ENCODE data around the gene FAM177B. TPM values are rescaled to one million over a fixed set of nuclear protein-coding genes. Genes with fewer than 3 reads are reported as not detected.
A peak's percentile ranks its signal among the peaks of the same experiment; 100 is the strongest.

The FAM177B gene
- total and polyA plus RNA-seq, 5 donors, result 0.14 to 0.28 TPM; not detected in 3

DNA sequence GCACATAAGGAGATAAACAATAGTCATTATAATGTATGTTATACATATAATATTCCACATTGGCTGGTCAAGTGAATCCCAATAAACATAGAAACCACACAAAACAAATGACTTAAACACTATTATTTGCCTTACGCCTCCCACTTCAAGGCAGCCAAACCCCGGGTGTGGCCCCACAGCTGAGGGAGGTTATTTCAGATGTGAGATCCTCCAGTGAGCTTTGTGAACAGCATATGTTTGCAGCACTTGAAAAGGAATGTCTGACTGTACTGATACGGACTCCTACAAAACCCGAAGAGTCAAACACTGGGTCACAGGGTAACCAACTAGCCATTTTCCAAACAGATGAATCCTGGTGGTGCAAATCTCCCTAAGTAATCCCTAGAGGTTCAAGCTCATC lies 50.7 kb downstream of the FAM177B start:
- no peak overlapping the region for H3K4me3 ChIP-seq (ENCODE audit: low read length)
- H3K9me3 ChIP-seq (ENCODE audit: control insufficient read depth, low read length), result no peaks in the 10 kb centered on the region
- H3K27me3 ChIP-seq (ENCODE audit: control insufficient read depth, insufficient read depth), result no peaks in the 10 kb centered on the region
- no peak for DNase-seq
- intact Hi-C loops (cut with DNase I), result loop anchor here in 1 of 4 donors (5.0 kb wide), 1 partner anchor 305 kb away; no protein-coding TSS in a partner anchor
- no peak overlapping the region for H3K27ac ChIP-seq (ENCODE audit: low read length)
- ATAC-seq, result no peak
- H3K4me1 ChIP-seq (ENCODE audit: control insufficient read depth, insufficient read depth, low read length), result no peaks in the 10 kb centered on the region
- WGBS, result 60% methylated on average over 4 of the region's 4 CpGs

DNA sequence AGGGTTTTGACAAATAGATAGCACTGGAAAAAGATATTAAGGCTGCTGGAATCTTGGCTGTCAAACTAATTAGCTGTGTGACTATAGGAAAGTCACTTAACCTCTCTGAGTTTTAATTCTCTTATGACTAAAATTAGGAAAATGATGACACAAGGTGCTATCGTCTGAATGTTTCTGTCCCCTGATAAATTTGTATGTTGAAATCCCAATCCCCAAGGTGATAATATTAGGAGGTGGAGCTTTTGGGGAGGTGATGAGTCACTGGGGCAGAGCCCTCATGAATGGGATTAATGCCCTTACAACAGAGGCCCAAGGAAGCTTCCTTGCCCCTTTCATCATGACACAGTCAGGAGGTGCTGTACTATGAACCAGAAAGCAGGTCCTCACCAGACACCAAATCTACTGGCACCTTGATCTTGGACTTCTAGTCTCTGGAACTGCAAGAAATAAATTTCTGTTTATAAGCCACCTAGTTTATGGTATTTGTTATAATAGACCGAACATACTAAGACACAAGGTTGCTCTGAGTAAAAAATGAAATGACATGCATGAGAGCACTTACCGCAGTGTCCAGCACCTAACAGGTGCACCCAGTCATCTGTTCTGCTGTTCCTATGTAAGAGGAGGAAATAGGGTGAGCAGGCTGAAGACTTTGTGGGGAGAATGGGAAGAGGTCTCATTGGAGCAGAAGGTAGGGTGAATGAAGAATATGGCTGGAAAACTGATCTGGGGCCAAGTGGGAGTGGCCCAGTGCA lies 51.6 kb downstream of the FAM177B start:
- no peak for ATAC-seq
- WGBS, result 87% methylated on average over 3 of the region's 3 CpGs
- H3K9me3 ChIP-seq (ENCODE audit: control insufficient read depth, low read length), result no peaks in the 10 kb centered on the region
- DNase-seq, result no peak
- no peak overlapping the region for H3K27ac ChIP-seq (ENCODE audit: low read length)
- no peak overlapping the region for H3K4me3 ChIP-seq (ENCODE audit: low read length)
- no peaks in the 10 kb centered on the region for H3K27me3 ChIP-seq (ENCODE audit: control insufficient read depth, insufficient read depth)
- intact Hi-C loops (cut with DNase I), result loop anchor here in 1 of 4 donors (5.0 kb wide), 1 partner anchor 304 kb away; no protein-coding TSS in a partner anchor
- H3K4me1 ChIP-seq (ENCODE audit: control insufficient read depth, insufficient read depth, low read length), result no peaks in the 10 kb centered on the region

DNA sequence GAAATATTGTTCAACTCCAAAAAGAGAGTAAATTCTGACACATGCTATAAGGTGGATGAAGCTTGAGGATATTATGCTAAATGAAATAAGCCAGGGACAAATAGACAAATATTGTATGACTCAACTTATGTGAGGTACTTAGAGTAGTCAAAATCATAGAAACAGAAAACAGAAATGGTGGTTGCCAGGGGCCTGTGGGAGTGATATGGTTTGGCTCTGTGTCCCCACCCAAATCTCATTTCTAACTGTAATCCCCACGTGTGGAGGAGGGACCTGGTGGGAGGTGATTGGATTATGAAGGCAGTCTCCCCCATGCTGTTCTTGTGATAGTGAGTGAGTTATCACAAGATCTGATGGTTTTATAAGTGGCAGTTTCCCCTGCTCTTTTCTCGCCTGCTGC lies 53.1 kb downstream of the FAM177B start:
- Histone ChIP-seq H3K4me1 (ENCODE audit: control insufficient read depth, insufficient read depth, low read length) (no peaks in the 10 kb centered on the region), H3K9me3 (ENCODE audit: control insufficient read depth, low read length) (no peaks in the 10 kb centered on the region), H3K4me3 (ENCODE audit: low read length) (no peak overlapping the region), H3K27ac (ENCODE audit: low read length) (no peak overlapping the region), H3K27me3 (ENCODE audit: control insufficient read depth, insufficient read depth) (no peaks in the 10 kb centered on the region)
- intact Hi-C loops (cut with DNase I), result loop anchor here (5.0 kb wide), 1 partner anchor 292 kb away; no protein-coding TSS in a partner anchor
- 84% methylated on average over 2 of the region's 2 CpGs for WGBS
- ATAC-seq, result no peak
- no peak for DNase-seq

DNA sequence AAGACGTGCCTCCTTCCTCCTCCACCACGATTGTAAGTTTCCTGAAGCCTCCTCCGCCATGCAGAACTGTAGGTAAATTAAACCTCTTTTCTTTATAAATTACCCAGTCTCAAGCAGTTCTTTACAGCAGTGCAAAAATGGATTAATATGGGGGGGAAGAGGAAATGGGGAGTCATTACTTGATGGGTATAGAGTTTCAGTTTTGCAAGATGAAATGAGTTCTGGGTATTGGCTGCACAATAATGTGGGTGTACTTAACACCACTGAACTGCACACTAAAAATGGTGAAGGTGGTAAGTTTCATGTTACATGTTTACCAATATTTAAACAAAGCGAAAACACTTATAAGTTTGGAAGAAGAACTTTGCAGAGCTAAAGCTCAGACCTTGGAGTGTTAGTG lies 53.5 kb downstream of the FAM177B start:
- 85% methylated on average over 4 of the region's 4 CpGs for WGBS
- Histone ChIP-seq H3K27ac (ENCODE audit: low read length) (no peak overlapping the region), H3K9me3 (ENCODE audit: control insufficient read depth, low read length) (no peaks in the 10 kb centered on the region), H3K27me3 (ENCODE audit: control insufficient read depth, insufficient read depth) (no peaks in the 10 kb centered on the region), H3K4me3 (ENCODE audit: low read length) (no peak overlapping the region), H3K4me1 (ENCODE audit: control insufficient read depth, insufficient read depth, low read length) (no peaks in the 10 kb centered on the region)
- DNase-seq (no peak), ATAC-seq (no peak)
- intact Hi-C loops (cut with DNase I), result loop anchor here (5.0 kb wide), 1 partner anchor 292 kb away; no protein-coding TSS in a partner anchor

DNA sequence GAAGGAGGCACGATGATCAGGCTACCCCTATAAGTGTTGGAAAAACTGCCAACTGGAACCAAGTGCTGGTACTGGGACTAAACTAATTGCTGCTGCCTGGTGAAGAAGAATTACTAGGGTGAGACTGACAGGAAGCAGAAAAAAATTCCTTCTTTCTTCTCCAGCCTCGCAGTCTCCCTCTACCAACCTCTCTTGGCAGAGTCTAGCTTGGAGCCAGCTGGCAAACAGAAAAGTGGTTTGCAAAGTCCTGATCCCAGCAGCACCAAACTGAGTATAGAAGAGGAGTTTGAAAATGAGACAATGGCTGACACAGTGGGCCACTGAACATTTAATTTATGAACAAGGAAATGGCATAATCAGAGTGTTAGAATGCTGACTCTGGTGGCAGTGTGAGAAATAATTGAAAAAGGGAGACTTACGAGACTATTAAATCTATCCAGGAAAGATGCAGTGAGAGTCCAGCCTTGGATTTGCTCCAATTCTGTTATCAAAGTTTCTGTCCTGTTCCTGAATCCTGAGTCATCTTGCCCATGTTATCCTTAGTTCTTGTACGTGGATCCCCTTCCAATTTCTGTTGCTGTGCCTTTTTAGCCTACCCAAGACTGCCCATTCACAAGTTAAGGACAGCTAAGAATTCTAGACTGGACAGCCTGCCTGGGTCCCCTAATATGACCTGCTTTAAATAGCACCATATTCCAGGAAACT lies 54.2 kb downstream of the FAM177B start:
- ATAC-seq (peak in 1 of 2 donors; percentile 41), DNase-seq (no peak)
- WGBS, result 32% methylated on average over 4 of the region's 4 CpGs
- no peaks in the 10 kb centered on the region for H3K9me3 ChIP-seq (ENCODE audit: control insufficient read depth, low read length)
- no peak overlapping the region for H3K27ac ChIP-seq (ENCODE audit: low read length)
- H3K4me3 ChIP-seq (ENCODE audit: low read length), result no peak overlapping the region
- no peaks in the 10 kb centered on the region for H3K27me3 ChIP-seq (ENCODE audit: control insufficient read depth, insufficient read depth)
- H3K4me1 ChIP-seq (ENCODE audit: control insufficient read depth, insufficient read depth, low read length), result no peaks in the 10 kb centered on the region
- intact Hi-C loops (cut with DNase I), result loop anchor here (5.0 kb wide), 1 partner anchor 291 kb away; no protein-coding TSS in a partner anchor

DNA sequence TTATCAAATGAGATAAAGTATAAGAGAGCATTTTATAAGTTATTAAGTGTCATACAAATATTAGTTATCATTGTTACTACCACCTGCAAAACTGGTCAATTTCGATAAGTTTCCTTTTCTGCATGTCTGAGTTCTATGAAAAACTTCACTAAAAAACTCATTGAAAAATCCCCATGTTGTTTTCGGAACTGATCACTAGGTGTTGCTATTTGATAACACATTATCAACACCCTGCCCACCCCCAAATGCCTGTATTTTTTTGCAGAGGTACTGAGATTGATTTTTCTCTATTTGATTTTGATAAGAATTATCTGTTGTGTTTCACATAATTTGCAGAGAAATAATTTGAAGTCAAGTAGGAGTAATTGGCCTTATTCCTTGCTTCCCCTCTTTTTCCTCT lies 55.7 kb downstream of the FAM177B start:
- ATAC-seq (no peak), DNase-seq (no peak)
- no peaks in the 10 kb centered on the region for H3K9me3 ChIP-seq (ENCODE audit: control insufficient read depth, low read length)
- intact Hi-C loops (cut with DNase I), result loop anchor here (5.0 kb wide), 1 partner anchor 290 kb away; no protein-coding TSS in a partner anchor
- no peaks in the 10 kb centered on the region for H3K4me1 ChIP-seq (ENCODE audit: control insufficient read depth, insufficient read depth, low read length)
- H3K4me3 ChIP-seq (ENCODE audit: low read length), result no peak overlapping the region
- no peaks in the 10 kb centered on the region for H3K27me3 ChIP-seq (ENCODE audit: control insufficient read depth, insufficient read depth)
- WGBS, result 9% methylated on average over 2 of the region's 2 CpGs
- no peak overlapping the region for H3K27ac ChIP-seq (ENCODE audit: low read length)

DNA sequence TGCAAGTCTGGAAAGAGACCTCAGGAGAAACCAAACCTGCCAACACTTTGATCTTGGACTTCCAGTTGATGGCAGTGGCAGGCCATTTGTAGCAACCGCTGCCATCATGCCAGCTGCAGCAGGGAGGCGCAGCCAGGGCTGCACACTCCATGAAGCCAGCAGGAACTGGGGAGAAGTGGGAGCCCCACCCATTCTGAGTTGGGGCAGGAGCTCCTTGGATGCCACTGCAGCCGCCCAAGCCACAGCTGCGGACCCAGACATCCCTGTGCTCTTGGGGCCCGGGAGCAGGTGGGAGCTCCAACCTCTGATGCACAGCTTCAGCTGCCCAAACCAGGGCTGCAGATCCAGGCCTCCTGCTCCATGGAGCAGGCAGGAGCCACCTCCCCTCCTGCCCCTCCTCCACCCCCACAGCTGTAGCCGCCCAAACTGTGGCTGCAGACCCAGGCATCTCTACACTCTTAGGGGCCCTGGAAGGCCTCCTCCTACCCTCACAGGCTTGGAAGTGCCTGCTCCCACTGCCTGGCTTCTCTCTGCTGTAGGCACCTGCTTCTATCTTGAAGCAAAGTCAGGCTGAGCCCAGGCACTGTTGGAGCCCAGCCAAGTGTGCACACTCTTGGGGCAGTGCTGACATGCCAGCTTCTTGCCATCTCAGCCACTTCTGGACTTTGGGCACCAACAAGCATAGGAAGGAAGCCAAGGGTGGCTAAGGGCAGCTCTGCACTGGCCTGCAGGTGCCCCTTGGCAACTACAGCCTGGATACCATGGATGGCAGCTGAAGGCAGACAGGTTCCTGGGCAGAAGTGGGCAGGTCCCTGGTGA lies 57.9 kb downstream of the FAM177B start:
- Histone ChIP-seq H3K9me3 (ENCODE audit: control insufficient read depth, low read length) (no peaks in the 10 kb centered on the region), H3K27ac (ENCODE audit: low read length) (no peak overlapping the region), H3K4me3 (ENCODE audit: low read length) (no peak overlapping the region), H3K4me1 (ENCODE audit: control insufficient read depth, insufficient read depth, low read length) (no peaks in the 10 kb centered on the region), H3K27me3 (ENCODE audit: control insufficient read depth, insufficient read depth) (no peaks in the 10 kb centered on the region)
- DNase-seq (peak in 1 of 3 donors; percentile 57), ATAC-seq (peak; percentile 18 to 36)
- whole genome bisulfite sequencing, result 81% methylated on average over 6 of the region's 6 CpGs
- intact Hi-C loops (cut with DNase I), result loop anchor here (5.0 kb wide), 1 partner anchor 287 kb away; no protein-coding TSS in a partner anchor

DNA sequence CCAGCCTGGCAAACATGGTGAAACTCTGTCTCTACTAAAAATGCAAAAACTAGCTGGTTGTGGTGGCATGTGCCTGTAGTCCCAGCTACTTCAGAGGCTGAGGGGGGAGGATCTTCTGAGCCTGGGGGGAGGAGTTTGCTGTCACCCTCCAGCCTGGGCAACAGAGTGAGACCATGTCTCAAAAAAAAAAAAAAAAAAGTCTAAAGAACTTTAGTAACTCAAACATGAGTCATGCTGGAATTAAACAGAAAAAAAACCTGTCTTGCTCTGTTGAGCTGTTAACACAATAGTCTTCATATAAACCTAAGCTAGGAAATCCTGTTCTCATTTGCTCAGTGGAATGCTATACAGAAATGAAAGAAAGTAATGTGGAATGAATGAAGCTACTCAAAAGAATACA lies 61.1 kb downstream of the FAM177B start:
- Histone ChIP-seq H3K4me1 (ENCODE audit: control insufficient read depth, insufficient read depth, low read length) (no peaks in the 10 kb centered on the region), H3K9me3 (ENCODE audit: control insufficient read depth, low read length) (no peaks in the 10 kb centered on the region), H3K27ac (ENCODE audit: low read length) (no peak overlapping the region), H3K27me3 (ENCODE audit: control insufficient read depth, insufficient read depth) (no peaks in the 10 kb centered on the region), H3K4me3 (ENCODE audit: low read length) (no peak overlapping the region)
- intact Hi-C loops (cut with DNase I), result no loop called here
- no peak for DNase-seq
- ATAC-seq, result no peak

DNA sequence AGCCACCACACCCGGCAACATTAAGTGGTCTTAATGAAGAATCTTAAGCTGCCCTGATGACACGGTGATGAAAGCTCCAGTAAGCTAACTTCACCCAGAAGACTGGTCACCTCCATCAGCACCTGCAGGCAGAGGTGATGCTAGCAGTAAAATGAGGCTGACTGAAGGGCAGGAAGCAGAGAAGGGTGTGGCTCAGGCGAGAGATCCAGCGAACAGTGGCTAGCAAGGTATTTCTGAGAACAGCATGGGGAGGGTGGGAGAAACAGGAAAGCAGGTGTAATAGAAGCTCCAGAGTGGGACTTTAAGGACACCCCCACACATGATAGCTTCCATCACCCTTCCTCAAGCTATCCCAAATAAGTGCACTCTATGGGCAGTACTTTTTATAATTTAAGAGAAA lies 62.0 kb downstream of the FAM177B start:
- intact Hi-C loops (cut with DNase I), result no loop called here
- WGBS, result 84% methylated on average over 4 of the region's 4 CpGs
- no peaks in the 10 kb centered on the region for H3K27me3 ChIP-seq (ENCODE audit: control insufficient read depth, insufficient read depth)

More for the DNA sequence above, 62.0 kb downstream of the FAM177B start:
- no peak overlapping the region for H3K4me3 ChIP-seq (ENCODE audit: low read length)
- H3K4me1 ChIP-seq (ENCODE audit: control insufficient read depth, insufficient read depth, low read length), result no peaks in the 10 kb centered on the region
- ATAC-seq (no peak), DNase-seq (no peak)
- H3K27ac ChIP-seq (ENCODE audit: low read length), result no peak overlapping the region
- H3K9me3 ChIP-seq (ENCODE audit: control insufficient read depth, low read length), result no peaks in the 10 kb centered on the region
